Natural killer cell (primary cell): ENCODE data around the gene PDZD7. TPM values are rescaled to one million over a fixed set of nuclear protein-coding genes. Genes with fewer than 3 reads are reported as not detected.

Experiments used
- ATAC-seq, 3 donors: fragments of 150-1000 bp in 2 of 3; fragments of 200-7000 bp in 1 of 3; cut with Tn5 transposase; 1 replicate in 1 of 3; 2 replicates in 2 of 3; pipeline ENCODE4 v1.10.0; 2021; ENCODE audit warnings: mild to moderate bottlenecking in 2 of 3, moderate library complexity in 2 of 3
- DNase-seq, 2 donors: peaks; one replicate each; pipeline versions ENCODE4 v3.0.0 to v3.0.0-alpha.2; 2013 to 2021; ENCODE audit warnings: mixed read lengths in 1 of 2
- H3K27ac ChIP-seq: one replicate; pipeline ENCODE4 v1.5.1; 2013; ENCODE audit warnings: mild to moderate bottlenecking, low read length
- H3K27me3 ChIP-seq: one replicate; pipeline ENCODE4 v1.6.1; 2013; ENCODE audit warnings: low read length; ENCODE audit not compliant: control insufficient read depth, insufficient read depth
- H3K36me3 ChIP-seq: one replicate; pipeline ENCODE4 v1.6.1; 2013; ENCODE audit warnings: low read length; ENCODE audit not compliant: control insufficient read depth, insufficient read depth
- H3K4me1 ChIP-seq: one replicate; pipeline ENCODE4 v1.6.1; 2013; ENCODE audit warnings: low read length; ENCODE audit not compliant: control insufficient read depth, insufficient read depth
- H3K4me3 ChIP-seq: one replicate; pipeline ENCODE4 v1.5.1; 2013; ENCODE audit warnings: low read length
- H3K9me3 ChIP-seq: one replicate; pipeline ENCODE4 v1.6.1; 2013; ENCODE audit warnings: low read length; ENCODE audit not compliant: control insufficient read depth, insufficient read depth
- H3K27ac Mint-ChIP-seq, 2 donors: one replicate each; pipeline ENCODE4 v1.8.0; 2022; ENCODE audit warnings: mild to moderate bottlenecking in 2 of 2, mixed read lengths in 2 of 2, moderate library complexity in 1 of 2
- H3K27me3 Mint-ChIP-seq, 2 donors: one replicate each; pipeline ENCODE4 v1.8.0; 2022; ENCODE audit warnings: low read depth in 2 of 2, mixed read lengths in 2 of 2
- H3K36me3 Mint-ChIP-seq: one replicate; pipeline ENCODE4 v1.8.0; 2022; ENCODE audit warnings: mixed read lengths
- H3K4me1 Mint-ChIP-seq, 2 donors: one replicate each; pipeline ENCODE4 v1.8.0; 2022; ENCODE audit warnings: mixed read lengths in 2 of 2
- H3K4me3 Mint-ChIP-seq: one replicate; pipeline ENCODE4 v1.8.0; 2022; ENCODE audit warnings: mild to moderate bottlenecking, moderate library complexity, mixed read lengths
- H3K9me3 Mint-ChIP-seq, 2 donors: one replicate each; pipeline ENCODE4 v1.8.0; 2022; ENCODE audit warnings: mixed read lengths in 2 of 2
- CTCF ChIP-seq: fragments of 200-600 bp; IDR thresholded peaks from one replicate; pipeline ENCODE4 v1.8.0; 2022; ENCODE audit warnings: antibody characterized with exemption
- WGBS: methylation state at CpG from one replicate; pipeline ENCODE4 v1.1.7; 2013; ENCODE audit warnings: missing lambda C conversion rate; ENCODE audit not compliant: insufficient coverage; 5-methylcytosine and 5-hydroxymethylcytosine counted together
- intact Hi-C: fragments of 100-400 bp; cut with micrococcal nuclease; formaldehyde crosslinking; loops from one replicate; pipeline ENCODE4 v1.14.2; 2022
- total RNA-seq, 4 donors: library from RNA; stranded (reverse); fragments of 120-200 nt in 1 of 4; gene quantifications; one replicate each; pipeline versions ENCODE4 v1.2.3 to v1.2.4, GENCODE V29; 2013 to 2022

PDZD7 gene
- total RNA-seq, 3 donors from 2014 or later (not counting 1 experiment from before 2014, with no cell fraction given) = 0.35 to 1.2 (median 0.52) TPM

- peaks cover 9% of the 10 kb centered on the region for H3K4me1 ChIP-seq
- WGBS = 90% methylated on average over 2 of the region's 4 CpGs
- H3K9me3 Mint-ChIP-seq = no peaks in the 10 kb centered on the region
- TF ChIP-seq CTCF = no peak
- no peak overlapping the region for H3K4me3 ChIP-seq
- peaks cover 6% of the 10 kb centered on the region for H3K27me3 ChIP-seq
- no peak for ATAC-seq
- H3K36me3 Mint-ChIP-seq = no peaks in the 10 kb centered on the region
- H3K9me3 ChIP-seq = no peaks in the 10 kb centered on the region
- H3K27ac Mint-ChIP-seq = no peak overlapping the region
- no peak overlapping the region for H3K4me3 Mint-ChIP-seq
- no peaks in the 10 kb centered on the region for H3K36me3 ChIP-seq
- H3K27me3 Mint-ChIP-seq = peaks cover 7 to 9% of the 10 kb centered on the region in 2 donors
- intact Hi-C loops = no loop called here
- H3K4me1 Mint-ChIP-seq = peaks cover 16 to 17% of the 10 kb centered on the region in 2 donors
- no peak overlapping the region for H3K27ac ChIP-seq
- DNase-seq = no peak
These were observed 24.5 kb upstream of the PDZD7 start for GRCh38 chr10:101055411-101055810.

GRCh38 chr10:101054876-101055275 lies 23.9 kb upstream of the PDZD7 start:
- WGBS = 83% methylated on average over 5 of the region's 5 CpGs
- H3K4me1 Mint-ChIP-seq = peaks cover 11 to 12% of the 10 kb centered on the region in 2 donors
- H3K27ac Mint-ChIP-seq = no peak overlapping the region
- peaks cover 9% of the 10 kb centered on the region for H3K4me1 ChIP-seq
- ATAC-seq (no peak), DNase-seq (no peak)
- H3K27me3 ChIP-seq = peaks cover 10% of the 10 kb centered on the region
- no peak overlapping the region for H3K4me3 Mint-ChIP-seq
- no peaks in the 10 kb centered on the region for H3K9me3 Mint-ChIP-seq
- no peak overlapping the region for H3K27ac ChIP-seq
- intact Hi-C loops = no loop called here
- H3K9me3 ChIP-seq = no peaks in the 10 kb centered on the region
- no peaks in the 10 kb centered on the region for H3K36me3 Mint-ChIP-seq
- H3K36me3 ChIP-seq = no peaks in the 10 kb centered on the region
- TF ChIP-seq CTCF = no peak
- peaks cover 8 to 12% of the 10 kb centered on the region in 2 donors for H3K27me3 Mint-ChIP-seq
- no peak overlapping the region for H3K4me3 ChIP-seq

GRCh38 chr10:101054351-101054750 lies 23.4 kb upstream of the PDZD7 start:
- intact Hi-C loops = no loop called here
- H3K4me1 Mint-ChIP-seq = peaks cover 7 to 8% of the 10 kb centered on the region in 2 donors
- 56% methylated on average over 1 of the region's 1 CpG for WGBS

More at GRCh38 chr10:101054351-101054750, 23.4 kb upstream of the PDZD7 start:
- Histone ChIP-seq H3K27me3 (peaks cover 16% of the 10 kb centered on the region), H3K9me3 (no peaks in the 10 kb centered on the region), H3K4me3 (no peak overlapping the region), H3K4me1 (peaks cover 9% of the 10 kb centered on the region), H3K27ac (no peak overlapping the region), H3K36me3 (no peaks in the 10 kb centered on the region)
- TF ChIP-seq CTCF = no peak
- no peak for DNase-seq
- Mint-ChIP-seq H3K27me3 (peaks cover 13 to 18% of the 10 kb centered on the region in 2 donors), H3K27ac (no peak overlapping the region), H3K36me3 (no peaks in the 10 kb centered on the region), H3K9me3 (no peaks in the 10 kb centered on the region), H3K4me3 (no peak overlapping the region)
- ATAC-seq = no peak
